NB4 (cell line): ENCODE results near the gene KAT6B.

Source experiments
- DNase-seq: peaks from one replicate; pipeline ENCODE4 v3.0.0; 2010; ENCODE audit warnings: low read depth
- H3K4me3 ChIP-seq: one replicate; pipeline ENCODE4 v1.5.1; 2011; ENCODE audit warnings: mild to moderate bottlenecking, low read depth, low read length, moderate library complexity
- MYC ChIP-seq: IDR thresholded peaks from 2 replicates; pipeline ENCODE4 v1.6.1; 2011; ENCODE audit warnings: low read depth, low read length
- POLR2A ChIP-seq: IDR thresholded peaks from 2 replicates; pipeline ENCODE4 v1.6.1; 2011; ENCODE audit warnings: mild to moderate bottlenecking; ENCODE audit not compliant: insufficient read length; ENCODE audit errors: extremely low read depth
- TF ChIP-seq, protein P1 (sequence below): IDR thresholded peaks from 2 replicates; pipeline ENCODE4 v1.6.1; 2011; ENCODE audit warnings: low read depth, low read length
- TF ChIP-seq, protein P2 (sequence below): IDR thresholded peaks from one replicate; pipeline ENCODE4 v1.5.1; 2012; ENCODE audit warnings: low read depth, low read length

The KAT6B gene

DNA sequence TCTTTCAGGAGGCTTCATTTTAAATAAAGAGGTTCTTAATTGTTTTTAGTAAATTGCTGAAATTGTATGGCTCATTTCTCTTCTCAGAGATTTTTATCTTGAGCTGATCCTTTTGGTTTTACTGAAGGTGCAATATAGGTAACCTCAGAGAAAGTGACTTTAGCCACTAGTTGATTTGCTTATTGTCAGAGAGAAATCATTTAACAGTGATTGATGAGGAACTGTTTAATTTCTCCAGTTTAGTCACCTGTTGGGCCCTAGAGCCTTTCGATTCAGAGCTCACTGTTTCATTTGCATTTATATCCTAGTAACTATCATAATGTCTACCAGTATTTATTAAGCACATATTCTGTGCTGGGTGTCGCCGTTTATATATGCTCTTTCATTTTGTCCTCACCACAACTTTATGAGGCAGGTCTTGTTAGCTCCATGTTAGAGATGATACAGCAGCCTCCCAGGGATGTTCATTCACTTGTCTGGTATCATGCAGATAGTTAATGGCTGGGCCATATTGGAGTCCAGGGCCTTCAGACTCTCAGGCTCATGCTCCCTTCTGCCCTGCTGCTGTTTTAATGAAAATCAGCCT lies 42.1 kb downstream of the KAT6B start:
- H3K4me3 ChIP-seq: no peak overlapping the region
- no peak for DNase-seq
- TF ChIP-seq MYC (no peak), POLR2A (no peak)
- TF ChIP-seq, protein P1, sequence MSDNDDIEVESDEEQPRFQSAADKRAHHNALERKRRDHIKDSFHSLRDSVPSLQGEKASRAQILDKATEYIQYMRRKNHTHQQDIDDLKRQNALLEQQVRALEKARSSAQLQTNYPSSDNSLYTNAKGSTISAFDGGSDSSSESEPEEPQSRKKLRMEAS: no peak
- TF ChIP-seq, protein P2, sequence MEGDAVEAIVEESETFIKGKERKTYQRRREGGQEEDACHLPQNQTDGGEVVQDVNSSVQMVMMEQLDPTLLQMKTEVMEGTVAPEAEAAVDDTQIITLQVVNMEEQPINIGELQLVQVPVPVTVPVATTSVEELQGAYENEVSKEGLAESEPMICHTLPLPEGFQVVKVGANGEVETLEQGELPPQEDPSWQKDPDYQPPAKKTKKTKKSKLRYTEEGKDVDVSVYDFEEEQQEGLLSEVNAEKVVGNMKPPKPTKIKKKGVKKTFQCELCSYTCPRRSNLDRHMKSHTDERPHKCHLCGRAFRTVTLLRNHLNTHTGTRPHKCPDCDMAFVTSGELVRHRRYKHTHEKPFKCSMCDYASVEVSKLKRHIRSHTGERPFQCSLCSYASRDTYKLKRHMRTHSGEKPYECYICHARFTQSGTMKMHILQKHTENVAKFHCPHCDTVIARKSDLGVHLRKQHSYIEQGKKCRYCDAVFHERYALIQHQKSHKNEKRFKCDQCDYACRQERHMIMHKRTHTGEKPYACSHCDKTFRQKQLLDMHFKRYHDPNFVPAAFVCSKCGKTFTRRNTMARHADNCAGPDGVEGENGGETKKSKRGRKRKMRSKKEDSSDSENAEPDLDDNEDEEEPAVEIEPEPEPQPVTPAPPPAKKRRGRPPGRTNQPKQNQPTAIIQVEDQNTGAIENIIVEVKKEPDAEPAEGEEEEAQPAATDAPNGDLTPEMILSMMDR: no peak

DNA sequence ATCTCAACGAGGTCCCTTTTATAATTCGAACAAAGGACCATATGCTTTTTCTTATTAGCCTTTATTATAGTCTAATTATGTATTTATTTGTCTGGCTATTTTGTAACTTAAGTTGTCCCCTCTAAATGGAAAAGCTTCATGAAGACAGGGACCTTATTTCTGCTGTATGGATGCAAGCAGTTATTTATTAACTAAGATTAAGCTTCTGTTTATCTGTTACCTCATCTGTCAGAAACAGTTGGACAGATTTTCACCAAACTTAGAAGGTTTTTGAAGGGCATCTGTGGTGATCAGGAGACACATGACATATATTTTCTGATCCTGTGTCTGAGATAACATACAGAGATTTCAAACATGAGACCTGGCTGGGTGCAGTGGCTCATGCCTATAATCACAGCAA lies 43.2 kb downstream of the KAT6B start:
- H3K4me3 ChIP-seq: no peak overlapping the region
- no peak for DNase-seq
- TF ChIP-seq POLR2A: no peak
- TF ChIP-seq, protein P2: no peak
- TF ChIP-seq MYC: no peak
- TF ChIP-seq, protein P1: no peak

DNA sequence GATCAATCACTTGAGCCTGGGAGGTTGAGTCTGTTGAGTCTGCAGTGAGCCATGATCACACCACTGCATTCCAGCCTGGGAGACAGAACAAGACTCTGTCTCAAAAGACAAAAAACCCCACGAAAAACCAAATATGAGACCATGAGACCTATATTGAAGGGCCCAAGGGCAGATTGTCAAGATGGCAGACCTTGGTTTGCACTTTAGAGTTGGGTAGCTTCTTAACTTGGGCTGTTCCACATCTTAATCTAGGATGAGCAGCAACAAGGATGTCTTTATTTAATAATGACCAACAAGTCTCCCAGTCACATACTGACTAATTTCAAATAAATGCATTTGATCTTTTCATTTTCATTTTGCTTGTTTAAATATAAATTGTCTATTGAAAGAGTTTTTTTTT lies 43.8 kb downstream of the KAT6B start:
- TF ChIP-seq POLR2A (no peak), MYC (no peak)
- TF ChIP-seq, protein P2: no peak
- TF ChIP-seq, protein P1: no peak
- DNase-seq: no peak
- no peak overlapping the region for H3K4me3 ChIP-seq

DNA sequence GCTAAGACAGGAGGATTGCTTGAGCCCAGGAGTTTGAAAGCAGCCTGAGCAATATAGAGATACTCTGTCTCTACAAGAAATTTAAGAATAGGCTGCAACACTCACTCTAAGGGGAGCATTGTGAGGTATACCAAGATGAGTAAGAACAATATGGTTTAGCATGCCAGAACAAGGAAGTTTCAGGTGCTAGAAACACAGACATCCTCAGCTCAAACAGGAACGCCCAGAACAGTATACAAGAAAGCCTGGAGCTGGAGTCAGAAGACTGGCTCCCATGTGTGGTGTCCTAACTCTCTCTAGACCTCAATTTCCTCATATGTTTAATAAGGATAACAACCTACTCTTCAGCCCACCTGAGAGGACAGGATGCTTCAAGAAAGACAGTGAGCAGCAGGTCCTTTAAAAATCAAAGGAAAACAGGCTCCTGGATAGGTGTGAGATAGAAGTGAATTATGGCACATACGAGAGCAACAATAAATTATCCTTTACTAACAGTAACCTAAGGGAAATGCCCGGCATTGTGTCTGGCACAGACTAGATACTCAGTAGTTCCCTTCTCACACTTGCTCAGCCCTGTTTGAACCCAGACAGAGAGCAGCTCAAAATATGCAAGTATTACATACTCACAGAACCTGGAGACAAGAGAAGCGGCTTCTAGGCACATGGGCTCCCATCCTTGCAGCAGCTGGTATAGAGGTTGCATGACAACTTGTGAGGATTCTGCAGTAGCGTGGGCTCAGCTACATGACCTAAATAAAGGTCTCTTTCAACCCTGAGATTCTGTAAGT lies 45.4 kb downstream of the KAT6B start:
- no peak overlapping the region for H3K4me3 ChIP-seq
- DNase-seq: no peak
- TF ChIP-seq POLR2A: no peak
- TF ChIP-seq, protein P1: no peak
- TF ChIP-seq, protein P2: no peak
- no peak for TF ChIP-seq MYC

DNA sequence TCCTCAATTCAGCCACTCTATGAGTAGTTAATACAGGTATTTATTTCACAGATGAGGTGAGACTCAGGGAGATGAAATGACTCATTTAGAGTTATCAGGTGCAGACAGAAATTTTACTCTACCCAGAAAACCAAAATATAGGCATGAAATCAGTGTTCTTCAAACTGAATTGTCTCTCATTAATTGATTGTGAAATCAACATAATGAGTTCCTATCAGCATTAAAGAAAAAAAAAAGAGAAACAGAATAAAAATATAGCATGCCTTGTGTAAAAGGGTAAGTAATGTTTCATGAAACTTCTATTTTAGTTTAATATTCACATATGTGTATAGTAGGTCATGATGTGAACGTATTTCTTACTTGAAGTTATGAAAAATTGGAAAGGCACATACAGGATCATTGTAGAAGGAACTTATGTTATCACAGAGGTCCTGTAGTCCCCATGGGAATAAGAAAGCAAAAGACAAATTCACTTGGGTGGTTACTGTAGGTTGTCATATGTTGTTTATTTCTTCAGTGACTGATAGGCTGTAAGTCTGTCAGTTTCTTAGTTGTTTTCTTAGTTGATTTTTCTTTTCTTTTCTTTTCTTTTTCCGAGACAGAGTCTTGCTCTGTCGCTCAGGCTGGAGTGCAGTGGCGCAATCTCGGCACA lies 47.5 kb downstream of the KAT6B start:
- H3K4me3 ChIP-seq: no peak overlapping the region
- TF ChIP-seq, protein P2: no peak
- TF ChIP-seq, protein P1: no peak
- TF ChIP-seq MYC (no peak), POLR2A (no peak)
- peak; percentile 41 for DNase-seq
